WTC11 (cell line): Measurements from ENCODE around the gene COL9A1. TPM values are rescaled to one million over a fixed set of nuclear protein-coding genes. Genes with fewer than 3 reads are reported as not detected.

Experiments used
- ATAC-seq: fragments of 200-7000 bp; cut with Tn5 transposase; 2 replicates; pipeline ENCODE4 v1.10.0; 2021; ENCODE audit warnings: mild to moderate bottlenecking, moderate library complexity
- CTCF ChIA-PET: fragments of 300-600 bp; sonication (Branson Sonifier 250); formaldehyde crosslinking; loops from one replicate; lab custom pipeline; 2021; ENCODE audit warnings: antibody characterized with exemption; lab: Charles Lee
- POLR2A ChIA-PET: fragments of 350-600 bp; sonication (Branson Sonifier 250); formaldehyde crosslinking; loops from one replicate; lab custom pipeline; 2021; ENCODE audit warnings: antibody characterized with exemption; lab: Charles Lee
- DNase-seq: peaks from one replicate; pipeline ENCODE4 v3.0.0; 2021; ENCODE audit warnings: low spot score
- H3K27ac Mint-ChIP-seq: 2 replicates; pipeline ENCODE4 v1.8.0; 2021; ENCODE audit warnings: mixed read lengths
- H3K27me3 Mint-ChIP-seq: 2 replicates; pipeline ENCODE4 v1.8.0; 2021; ENCODE audit warnings: low read depth, mild to moderate bottlenecking, moderate library complexity, mixed read lengths
- H3K36me3 Mint-ChIP-seq: 2 replicates; pipeline ENCODE4 v1.8.0; 2021; ENCODE audit warnings: mixed read lengths
- H3K4me1 Mint-ChIP-seq: 2 replicates; pipeline ENCODE4 v1.8.0; 2022; ENCODE audit warnings: mixed read lengths
- H3K4me3 Mint-ChIP-seq: 2 replicates; pipeline ENCODE4 v1.8.0; 2021; ENCODE audit warnings: mild to moderate bottlenecking, moderate library complexity, mixed read lengths
- H3K9me3 Mint-ChIP-seq: 2 replicates; pipeline ENCODE4 v1.8.0; 2021; ENCODE audit warnings: mixed read lengths
- EMX1 ChIP-seq: fragments of 250-450 bp; sonication (Bioruptor Pico); IDR thresholded peaks from 2 replicates; pipeline ENCODE4 v1.8.0; 2021; ENCODE audit warnings: mild to moderate bottlenecking
- FOXP1 ChIP-seq: sonication (generic); formaldehyde crosslinking; IDR thresholded peaks from 2 replicates; pipeline ENCODE4 v1.8.0; 2022; ENCODE audit warnings: missing genetic modification reagents, mild to moderate bottlenecking, moderate library complexity, borderline replicate concordance
- GABPB1 ChIP-seq: sonication (generic); formaldehyde crosslinking; IDR thresholded peaks from 2 replicates; pipeline ENCODE4 v1.8.1; 2023; ENCODE audit warnings: mild to moderate bottlenecking, missing genetic modification reagents
- GRHL2 ChIP-seq: fragments of 250-450 bp; sonication (Bioruptor Pico); IDR thresholded peaks from 2 replicates; pipeline ENCODE4 v1.8.0; 2022; ENCODE audit warnings: mild to moderate bottlenecking, moderate library complexity; ENCODE audit not compliant: insufficient replicate concordance, severe bottlenecking
- IRF2 ChIP-seq: sonication (generic); formaldehyde crosslinking; IDR thresholded peaks from 2 replicates; pipeline ENCODE4 v1.8.0; 2022; ENCODE audit warnings: low read depth, missing genetic modification reagents, borderline replicate concordance
- MXD4 ChIP-seq: fragments of 250-450 bp; sonication (Bioruptor Pico); IDR thresholded peaks from 2 replicates; pipeline ENCODE4 v1.8.0; 2021; ENCODE audit warnings: mild to moderate bottlenecking, moderate library complexity, borderline replicate concordance
- TEAD4 ChIP-seq: sonication (generic); formaldehyde crosslinking; IDR thresholded peaks from 2 replicates; pipeline ENCODE4 v1.8.0; 2022; ENCODE audit warnings: mild to moderate bottlenecking, missing genetic modification reagents
- ZNF219 ChIP-seq: sonication (generic); formaldehyde crosslinking; IDR thresholded peaks from 2 replicates; pipeline ENCODE4 v1.8.0; 2023; ENCODE audit warnings: missing genetic modification reagents, mild to moderate bottlenecking, borderline replicate concordance
- ZNF232 ChIP-seq: sonication (generic); formaldehyde crosslinking; IDR thresholded peaks from 2 replicates; pipeline ENCODE4 v1.8.0; 2022; ENCODE audit warnings: mild to moderate bottlenecking, missing genetic modification reagents
- total RNA-seq: library from RNA; stranded (reverse); gene quantifications from 3 replicates; pipeline ENCODE4 v1.2.3, GENCODE V29; 2021
- TF ChIP-seq, protein P1 (sequence below): sonication (generic); formaldehyde crosslinking; IDR thresholded peaks from 2 replicates; pipeline ENCODE4 v1.8.1; 2022; ENCODE audit warnings: mild to moderate bottlenecking, moderate library complexity, missing genetic modification reagents
- TF ChIP-seq, protein P2 (sequence below): sonication (generic); formaldehyde crosslinking; conservative IDR thresholded peaks from 2 replicates; pipeline ENCODE4 v1.8.1; 2023; ENCODE audit warnings: mild to moderate bottlenecking, low read depth, missing genetic modification reagents, moderate library complexity
- TF ChIP-seq, protein P3 (sequence below): sonication (generic); formaldehyde crosslinking; IDR thresholded peaks from 2 replicates; pipeline ENCODE4 v1.8.1; 2023; ENCODE audit warnings: mild to moderate bottlenecking, missing genetic modification reagents
- TF ChIP-seq, protein P4 (sequence below): fragments of 250-450 bp; sonication (Bioruptor Pico); IDR thresholded peaks from 2 replicates; pipeline ENCODE4 v1.9.0; 2021; ENCODE audit warnings: moderate library complexity, mild to moderate bottlenecking, inconsistent platforms, borderline replicate concordance
- TF ChIP-seq, protein P5 (sequence below): sonication (generic); formaldehyde crosslinking; IDR thresholded peaks from 2 replicates; pipeline ENCODE4 v1.8.1; 2023; ENCODE audit warnings: mild to moderate bottlenecking, missing genetic modification reagents, borderline replicate concordance
- TF ChIP-seq, protein P6 (sequence below): sonication (generic); formaldehyde crosslinking; IDR thresholded peaks from 2 replicates; pipeline ENCODE4 v1.8.0; 2023; ENCODE audit warnings: missing genetic modification reagents, mild to moderate bottlenecking, borderline replicate concordance
- TF ChIP-seq, protein P7 (sequence below): sonication (generic); formaldehyde crosslinking; IDR thresholded peaks from 2 replicates; pipeline ENCODE4 v1.8.1; 2022; ENCODE audit warnings: missing genetic modification reagents, borderline replicate concordance

The COL9A1 gene
- total RNA-seq, 1 experiment from 2014 or later: 9.0 TPM

DNA sequence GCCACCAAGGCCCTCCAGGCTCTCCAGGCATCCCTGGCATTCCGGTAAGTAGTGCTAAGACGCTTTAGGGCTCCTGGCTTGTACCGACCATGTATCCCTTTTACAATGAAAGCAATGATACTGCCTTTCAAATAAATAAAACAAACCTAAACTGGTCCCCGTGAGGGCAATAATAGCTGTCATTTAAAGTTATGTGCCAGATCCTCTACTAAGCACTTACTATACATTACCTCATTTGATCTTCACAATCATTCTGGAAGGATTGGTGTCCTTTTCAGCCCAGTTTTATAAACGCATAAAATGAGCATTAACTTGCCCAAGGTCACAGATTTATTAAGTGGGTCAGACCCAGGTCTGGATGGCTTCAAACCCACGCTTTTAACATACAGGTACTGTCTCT, 114.7 kb downstream of the COL9A1 start (continued):
- TF ChIP-seq, protein P1, sequence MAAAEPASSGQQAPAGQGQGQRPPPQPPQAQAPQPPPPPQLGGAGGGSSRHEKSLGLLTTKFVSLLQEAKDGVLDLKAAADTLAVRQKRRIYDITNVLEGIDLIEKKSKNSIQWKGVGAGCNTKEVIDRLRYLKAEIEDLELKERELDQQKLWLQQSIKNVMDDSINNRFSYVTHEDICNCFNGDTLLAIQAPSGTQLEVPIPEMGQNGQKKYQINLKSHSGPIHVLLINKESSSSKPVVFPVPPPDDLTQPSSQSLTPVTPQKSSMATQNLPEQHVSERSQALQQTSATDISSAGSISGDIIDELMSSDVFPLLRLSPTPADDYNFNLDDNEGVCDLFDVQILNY (CRISPR knock-in tag): no peak
- TF ChIP-seq, protein P2, sequence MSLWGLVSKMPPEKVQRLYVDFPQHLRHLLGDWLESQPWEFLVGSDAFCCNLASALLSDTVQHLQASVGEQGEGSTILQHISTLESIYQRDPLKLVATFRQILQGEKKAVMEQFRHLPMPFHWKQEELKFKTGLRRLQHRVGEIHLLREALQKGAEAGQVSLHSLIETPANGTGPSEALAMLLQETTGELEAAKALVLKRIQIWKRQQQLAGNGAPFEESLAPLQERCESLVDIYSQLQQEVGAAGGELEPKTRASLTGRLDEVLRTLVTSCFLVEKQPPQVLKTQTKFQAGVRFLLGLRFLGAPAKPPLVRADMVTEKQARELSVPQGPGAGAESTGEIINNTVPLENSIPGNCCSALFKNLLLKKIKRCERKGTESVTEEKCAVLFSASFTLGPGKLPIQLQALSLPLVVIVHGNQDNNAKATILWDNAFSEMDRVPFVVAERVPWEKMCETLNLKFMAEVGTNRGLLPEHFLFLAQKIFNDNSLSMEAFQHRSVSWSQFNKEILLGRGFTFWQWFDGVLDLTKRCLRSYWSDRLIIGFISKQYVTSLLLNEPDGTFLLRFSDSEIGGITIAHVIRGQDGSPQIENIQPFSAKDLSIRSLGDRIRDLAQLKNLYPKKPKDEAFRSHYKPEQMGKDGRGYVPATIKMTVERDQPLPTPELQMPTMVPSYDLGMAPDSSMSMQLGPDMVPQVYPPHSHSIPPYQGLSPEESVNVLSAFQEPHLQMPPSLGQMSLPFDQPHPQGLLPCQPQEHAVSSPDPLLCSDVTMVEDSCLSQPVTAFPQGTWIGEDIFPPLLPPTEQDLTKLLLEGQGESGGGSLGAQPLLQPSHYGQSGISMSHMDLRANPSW (CRISPR knock-in tag): no peak
- TF ChIP-seq GABPB1 (CRISPR knock-in tag) (no peak), TEAD4 (CRISPR knock-in tag) (no peak), IRF2 (CRISPR knock-in tag) (no peak), GRHL2 (no peak)
- TF ChIP-seq, protein P3, sequence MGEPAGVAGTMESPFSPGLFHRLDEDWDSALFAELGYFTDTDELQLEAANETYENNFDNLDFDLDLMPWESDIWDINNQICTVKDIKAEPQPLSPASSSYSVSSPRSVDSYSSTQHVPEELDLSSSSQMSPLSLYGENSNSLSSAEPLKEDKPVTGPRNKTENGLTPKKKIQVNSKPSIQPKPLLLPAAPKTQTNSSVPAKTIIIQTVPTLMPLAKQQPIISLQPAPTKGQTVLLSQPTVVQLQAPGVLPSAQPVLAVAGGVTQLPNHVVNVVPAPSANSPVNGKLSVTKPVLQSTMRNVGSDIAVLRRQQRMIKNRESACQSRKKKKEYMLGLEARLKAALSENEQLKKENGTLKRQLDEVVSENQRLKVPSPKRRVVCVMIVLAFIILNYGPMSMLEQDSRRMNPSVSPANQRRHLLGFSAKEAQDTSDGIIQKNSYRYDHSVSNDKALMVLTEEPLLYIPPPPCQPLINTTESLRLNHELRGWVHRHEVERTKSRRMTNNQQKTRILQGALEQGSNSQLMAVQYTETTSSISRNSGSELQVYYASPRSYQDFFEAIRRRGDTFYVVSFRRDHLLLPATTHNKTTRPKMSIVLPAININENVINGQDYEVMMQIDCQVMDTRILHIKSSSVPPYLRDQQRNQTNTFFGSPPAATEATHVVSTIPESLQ (CRISPR knock-in tag): no peak

DNA sequence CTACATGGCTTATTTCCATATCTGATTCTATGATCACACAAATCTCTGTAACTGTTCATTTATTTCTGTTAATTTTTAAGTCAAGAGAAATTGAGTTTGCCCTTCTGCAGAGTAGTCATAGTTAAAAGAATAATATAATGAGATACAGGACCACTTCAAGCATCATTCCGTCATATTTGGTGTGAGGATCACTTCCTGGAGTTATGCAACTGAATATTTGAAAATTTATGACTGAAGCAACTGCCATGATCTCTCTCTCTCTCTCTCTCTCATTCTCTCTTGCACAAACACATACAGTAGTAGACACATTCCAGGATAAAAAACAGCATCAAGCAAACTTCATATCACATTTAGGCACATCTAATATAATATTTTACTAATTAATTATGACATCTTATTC, 116.4 kb downstream of the COL9A1 start:
- no peaks in the 10 kb centered on the region for H3K36me3 Mint-ChIP-seq
- DNase-seq (no peak), ATAC-seq (no peak)
- H3K9me3 Mint-ChIP-seq: no peaks in the 10 kb centered on the region
- TF ChIP-seq ZNF232 (CRISPR knock-in tag) (no peak), FOXP1 (no peak), EMX1 (CRISPR knock-in tag) (no peak), MXD4 (CRISPR knock-in tag) (no peak), ZNF219 (CRISPR knock-in tag) (no peak), TEAD4 (CRISPR knock-in tag) (no peak)
- TF ChIP-seq, protein P4, sequence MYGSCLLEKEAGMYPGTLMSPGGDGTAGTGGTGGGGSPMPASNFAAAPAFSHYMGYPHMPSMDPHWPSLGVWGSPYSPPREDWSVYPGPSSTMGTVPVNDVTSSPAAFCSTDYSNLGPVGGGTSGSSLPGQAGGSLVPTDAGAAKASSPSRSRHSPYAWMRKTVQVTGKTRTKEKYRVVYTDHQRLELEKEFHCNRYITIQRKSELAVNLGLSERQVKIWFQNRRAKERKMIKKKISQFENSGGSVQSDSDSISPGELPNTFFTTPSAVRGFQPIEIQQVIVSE: no peak
- TF ChIP-seq, protein P5, sequence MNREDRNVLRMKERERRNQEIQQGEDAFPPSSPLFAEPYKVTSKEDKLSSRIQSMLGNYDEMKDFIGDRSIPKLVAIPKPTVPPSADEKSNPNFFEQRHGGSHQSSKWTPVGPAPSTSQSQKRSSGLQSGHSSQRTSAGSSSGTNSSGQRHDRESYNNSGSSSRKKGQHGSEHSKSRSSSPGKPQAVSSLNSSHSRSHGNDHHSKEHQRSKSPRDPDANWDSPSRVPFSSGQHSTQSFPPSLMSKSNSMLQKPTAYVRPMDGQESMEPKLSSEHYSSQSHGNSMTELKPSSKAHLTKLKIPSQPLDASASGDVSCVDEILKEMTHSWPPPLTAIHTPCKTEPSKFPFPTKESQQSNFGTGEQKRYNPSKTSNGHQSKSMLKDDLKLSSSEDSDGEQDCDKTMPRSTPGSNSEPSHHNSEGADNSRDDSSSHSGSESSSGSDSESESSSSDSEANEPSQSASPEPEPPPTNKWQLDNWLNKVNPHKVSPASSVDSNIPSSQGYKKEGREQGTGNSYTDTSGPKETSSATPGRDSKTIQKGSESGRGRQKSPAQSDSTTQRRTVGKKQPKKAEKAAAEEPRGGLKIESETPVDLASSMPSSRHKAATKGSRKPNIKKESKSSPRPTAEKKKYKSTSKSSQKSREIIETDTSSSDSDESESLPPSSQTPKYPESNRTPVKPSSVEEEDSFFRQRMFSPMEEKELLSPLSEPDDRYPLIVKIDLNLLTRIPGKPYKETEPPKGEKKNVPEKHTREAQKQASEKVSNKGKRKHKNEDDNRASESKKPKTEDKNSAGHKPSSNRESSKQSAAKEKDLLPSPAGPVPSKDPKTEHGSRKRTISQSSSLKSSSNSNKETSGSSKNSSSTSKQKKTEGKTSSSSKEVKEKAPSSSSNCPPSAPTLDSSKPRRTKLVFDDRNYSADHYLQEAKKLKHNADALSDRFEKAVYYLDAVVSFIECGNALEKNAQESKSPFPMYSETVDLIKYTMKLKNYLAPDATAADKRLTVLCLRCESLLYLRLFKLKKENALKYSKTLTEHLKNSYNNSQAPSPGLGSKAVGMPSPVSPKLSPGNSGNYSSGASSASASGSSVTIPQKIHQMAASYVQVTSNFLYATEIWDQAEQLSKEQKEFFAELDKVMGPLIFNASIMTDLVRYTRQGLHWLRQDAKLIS (CRISPR knock-in tag): no peak
- TF ChIP-seq, protein P6, sequence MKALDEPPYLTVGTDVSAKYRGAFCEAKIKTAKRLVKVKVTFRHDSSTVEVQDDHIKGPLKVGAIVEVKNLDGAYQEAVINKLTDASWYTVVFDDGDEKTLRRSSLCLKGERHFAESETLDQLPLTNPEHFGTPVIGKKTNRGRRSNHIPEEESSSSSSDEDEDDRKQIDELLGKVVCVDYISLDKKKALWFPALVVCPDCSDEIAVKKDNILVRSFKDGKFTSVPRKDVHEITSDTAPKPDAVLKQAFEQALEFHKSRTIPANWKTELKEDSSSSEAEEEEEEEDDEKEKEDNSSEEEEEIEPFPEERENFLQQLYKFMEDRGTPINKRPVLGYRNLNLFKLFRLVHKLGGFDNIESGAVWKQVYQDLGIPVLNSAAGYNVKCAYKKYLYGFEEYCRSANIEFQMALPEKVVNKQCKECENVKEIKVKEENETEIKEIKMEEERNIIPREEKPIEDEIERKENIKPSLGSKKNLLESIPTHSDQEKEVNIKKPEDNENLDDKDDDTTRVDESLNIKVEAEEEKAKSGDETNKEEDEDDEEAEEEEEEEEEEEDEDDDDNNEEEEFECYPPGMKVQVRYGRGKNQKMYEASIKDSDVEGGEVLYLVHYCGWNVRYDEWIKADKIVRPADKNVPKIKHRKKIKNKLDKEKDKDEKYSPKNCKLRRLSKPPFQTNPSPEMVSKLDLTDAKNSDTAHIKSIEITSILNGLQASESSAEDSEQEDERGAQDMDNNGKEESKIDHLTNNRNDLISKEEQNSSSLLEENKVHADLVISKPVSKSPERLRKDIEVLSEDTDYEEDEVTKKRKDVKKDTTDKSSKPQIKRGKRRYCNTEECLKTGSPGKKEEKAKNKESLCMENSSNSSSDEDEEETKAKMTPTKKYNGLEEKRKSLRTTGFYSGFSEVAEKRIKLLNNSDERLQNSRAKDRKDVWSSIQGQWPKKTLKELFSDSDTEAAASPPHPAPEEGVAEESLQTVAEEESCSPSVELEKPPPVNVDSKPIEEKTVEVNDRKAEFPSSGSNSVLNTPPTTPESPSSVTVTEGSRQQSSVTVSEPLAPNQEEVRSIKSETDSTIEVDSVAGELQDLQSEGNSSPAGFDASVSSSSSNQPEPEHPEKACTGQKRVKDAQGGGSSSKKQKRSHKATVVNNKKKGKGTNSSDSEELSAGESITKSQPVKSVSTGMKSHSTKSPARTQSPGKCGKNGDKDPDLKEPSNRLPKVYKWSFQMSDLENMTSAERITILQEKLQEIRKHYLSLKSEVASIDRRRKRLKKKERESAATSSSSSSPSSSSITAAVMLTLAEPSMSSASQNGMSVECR: no peak
- TF ChIP-seq, protein P7, sequence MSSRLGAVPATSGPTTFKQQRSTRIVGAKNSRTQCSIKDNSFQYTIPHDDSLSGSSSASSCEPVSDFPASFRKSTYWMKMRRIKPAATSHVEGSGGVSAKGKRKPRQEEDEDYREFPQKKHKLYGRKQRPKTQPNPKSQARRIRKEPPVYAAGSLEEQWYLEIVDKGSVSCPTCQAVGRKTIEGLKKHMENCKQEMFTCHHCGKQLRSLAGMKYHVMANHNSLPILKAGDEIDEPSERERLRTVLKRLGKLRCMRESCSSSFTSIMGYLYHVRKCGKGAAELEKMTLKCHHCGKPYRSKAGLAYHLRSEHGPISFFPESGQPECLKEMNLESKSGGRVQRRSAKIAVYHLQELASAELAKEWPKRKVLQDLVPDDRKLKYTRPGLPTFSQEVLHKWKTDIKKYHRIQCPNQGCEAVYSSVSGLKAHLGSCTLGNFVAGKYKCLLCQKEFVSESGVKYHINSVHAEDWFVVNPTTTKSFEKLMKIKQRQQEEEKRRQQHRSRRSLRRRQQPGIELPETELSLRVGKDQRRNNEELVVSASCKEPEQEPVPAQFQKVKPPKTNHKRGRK (CRISPR knock-in tag): no peak
- H3K4me1 Mint-ChIP-seq: no peaks in the 10 kb centered on the region
- H3K27ac Mint-ChIP-seq: no peak overlapping the region
- H3K4me3 Mint-ChIP-seq: no peak overlapping the region
- ChIA-PET POLR2A (no interaction called here), CTCF (no interaction called here)
- no peaks in the 10 kb centered on the region for H3K27me3 Mint-ChIP-seq
